Endothelial cell of umbilical vein (primary cell): ENCODE results near the gene TKT.

ENCODE experiments used
- FOS ChIP-seq: IDR thresholded peaks from 2 replicates; pipeline ENCODE4 v1.6.1; 2011; ENCODE audit warnings: mild to moderate bottlenecking, low read length, moderate library complexity, borderline replicate concordance; ENCODE audit not compliant: insufficient read depth
- POLR2A ChIP-seq: IDR thresholded peaks from 2 replicates; pipeline ENCODE4 v1.6.1; 2012; ENCODE audit warnings: low read depth, mild to moderate bottlenecking, control low read depth, low read length
- TF ChIP-seq, protein P1 (sequence below), 2 donors: IDR thresholded peaks; 1 replicate in 1 of 2; 2 replicates in 1 of 2; pipeline ENCODE4 v1.5.1; 2011; ENCODE audit warnings: low read length in 2 of 2, mild to moderate bottlenecking in 2 of 2, moderate library complexity in 2 of 2, control low read depth in 1 of 2, inconsistent platforms in 1 of 2, low read depth in 1 of 2; ENCODE audit not compliant: insufficient read depth in 1 of 2; ENCODE audit errors: extremely low read depth in 1 of 2

DNA sequence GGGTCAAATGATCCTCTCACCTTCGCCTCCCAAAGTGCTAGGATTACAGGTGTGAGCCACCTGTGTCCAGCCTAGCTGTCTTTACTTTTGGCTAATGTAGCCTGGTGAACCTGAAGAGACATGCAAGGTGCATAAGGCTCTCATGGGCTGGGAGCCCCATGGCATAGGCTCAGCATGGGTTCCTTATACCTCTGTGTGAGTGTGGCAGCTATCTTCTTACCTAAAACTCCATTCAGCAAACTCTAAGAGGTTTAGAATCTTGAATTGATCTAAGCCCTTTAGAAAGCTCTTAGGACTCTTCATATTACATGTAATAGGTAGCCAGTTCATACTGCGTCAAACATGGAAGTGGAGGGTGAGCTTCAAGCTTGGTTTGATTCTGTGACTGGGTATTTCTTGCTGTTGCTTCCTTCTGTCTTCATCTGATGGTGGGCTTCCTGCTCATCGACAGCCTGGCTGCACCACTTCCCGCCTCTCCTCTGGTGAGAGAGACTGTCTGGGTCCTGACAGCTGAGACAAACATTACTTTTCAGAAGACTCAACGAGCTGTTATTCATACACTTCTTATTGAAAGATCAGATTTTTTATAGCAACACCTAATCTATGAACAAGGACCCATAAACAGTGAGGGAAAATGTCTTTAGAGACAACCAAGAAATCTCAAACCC lies 19.2 kb upstream of the TKT start:
- TF ChIP-seq FOS (no peak), POLR2A (no peak)
- TF ChIP-seq, protein P1, sequence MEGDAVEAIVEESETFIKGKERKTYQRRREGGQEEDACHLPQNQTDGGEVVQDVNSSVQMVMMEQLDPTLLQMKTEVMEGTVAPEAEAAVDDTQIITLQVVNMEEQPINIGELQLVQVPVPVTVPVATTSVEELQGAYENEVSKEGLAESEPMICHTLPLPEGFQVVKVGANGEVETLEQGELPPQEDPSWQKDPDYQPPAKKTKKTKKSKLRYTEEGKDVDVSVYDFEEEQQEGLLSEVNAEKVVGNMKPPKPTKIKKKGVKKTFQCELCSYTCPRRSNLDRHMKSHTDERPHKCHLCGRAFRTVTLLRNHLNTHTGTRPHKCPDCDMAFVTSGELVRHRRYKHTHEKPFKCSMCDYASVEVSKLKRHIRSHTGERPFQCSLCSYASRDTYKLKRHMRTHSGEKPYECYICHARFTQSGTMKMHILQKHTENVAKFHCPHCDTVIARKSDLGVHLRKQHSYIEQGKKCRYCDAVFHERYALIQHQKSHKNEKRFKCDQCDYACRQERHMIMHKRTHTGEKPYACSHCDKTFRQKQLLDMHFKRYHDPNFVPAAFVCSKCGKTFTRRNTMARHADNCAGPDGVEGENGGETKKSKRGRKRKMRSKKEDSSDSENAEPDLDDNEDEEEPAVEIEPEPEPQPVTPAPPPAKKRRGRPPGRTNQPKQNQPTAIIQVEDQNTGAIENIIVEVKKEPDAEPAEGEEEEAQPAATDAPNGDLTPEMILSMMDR (IDR thresholded peaks at IDR 0.05; ENCODE audit: extremely low read depth in 1 of 2, insufficient read depth in 1 of 2, low read depth in 1 of 2, low read length in 2 of 2) = no peak
